ENCODE data around the gene HCFC1.

Gene HCFC1

DNA sequence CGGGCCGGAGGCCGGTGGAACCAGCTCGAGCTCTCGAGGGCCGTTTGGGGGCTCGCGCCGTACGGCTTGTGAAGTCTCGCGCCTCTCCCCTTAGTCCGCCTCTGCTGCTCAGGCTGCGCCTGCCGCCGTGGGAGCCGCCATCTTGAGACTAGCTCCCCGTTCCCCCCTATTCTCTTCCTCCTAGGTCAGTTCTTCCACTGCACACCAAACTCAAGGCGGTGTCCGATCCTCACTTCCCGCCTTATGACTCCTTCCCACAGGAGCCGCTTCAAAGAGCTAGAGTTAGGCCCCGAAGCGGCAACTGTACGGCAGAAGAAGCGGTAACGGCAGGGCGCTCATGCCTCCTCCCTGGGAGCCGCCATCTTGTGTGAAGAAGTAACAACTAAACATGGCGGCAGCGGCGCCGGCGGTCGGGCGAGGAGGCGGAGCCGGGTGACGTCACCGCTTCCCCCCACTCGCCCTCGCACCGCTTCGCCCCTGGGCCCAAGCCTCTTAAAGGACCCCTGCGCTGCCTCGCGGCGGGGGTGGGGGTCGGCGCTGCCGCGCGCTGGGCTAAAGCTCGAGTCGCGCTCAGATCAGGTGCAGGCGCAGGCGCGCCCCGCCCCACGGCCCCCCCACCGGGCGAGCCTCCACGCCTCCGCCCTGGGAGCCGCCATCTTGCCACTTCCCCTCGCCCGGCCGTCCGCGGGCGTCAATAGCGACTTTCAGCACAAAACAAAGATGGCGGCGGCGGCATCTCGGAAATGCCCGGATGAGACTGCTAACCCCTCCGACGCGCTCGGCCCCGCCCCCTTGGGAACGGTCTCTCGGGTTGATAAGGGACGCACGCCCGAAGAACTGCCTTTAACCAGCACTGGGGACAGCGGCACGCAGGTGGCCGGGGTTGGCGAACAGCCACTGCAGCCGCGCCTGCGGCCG lies at the start of gene HCFC1:
Gene HCFC1 (minus strand): TSS at position 369 of the 918 bp plus-strand sequence. CDS start 978 bp downstream, outside the sequence.
- peak; percentile 59 for DNase-seq

DNA sequence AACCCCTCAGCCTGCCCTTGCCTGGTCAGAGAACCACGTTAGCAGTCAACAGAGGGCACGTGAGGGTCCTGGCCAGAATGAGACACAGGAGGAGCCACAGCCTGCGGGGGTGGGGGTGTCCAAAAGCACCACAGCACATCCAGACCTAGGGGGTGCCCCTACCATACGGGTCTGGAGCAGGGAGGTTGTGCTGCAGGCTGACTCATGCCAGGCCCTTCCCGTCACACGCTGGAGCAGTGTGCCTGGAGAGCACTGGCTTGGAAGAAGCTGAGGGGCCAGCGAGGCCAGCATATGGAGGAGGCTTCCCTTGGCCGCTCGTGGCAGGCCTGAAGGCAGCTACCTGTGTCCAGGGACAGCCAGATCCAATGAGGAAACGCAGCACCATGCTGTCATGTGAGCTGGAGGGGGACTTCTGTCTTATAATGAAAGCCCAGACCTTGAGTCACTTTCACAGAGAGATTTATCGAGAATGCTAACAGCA lies 49.6 kb upstream of the HCFC1 start:
- DNase-seq = no peak

DNA sequence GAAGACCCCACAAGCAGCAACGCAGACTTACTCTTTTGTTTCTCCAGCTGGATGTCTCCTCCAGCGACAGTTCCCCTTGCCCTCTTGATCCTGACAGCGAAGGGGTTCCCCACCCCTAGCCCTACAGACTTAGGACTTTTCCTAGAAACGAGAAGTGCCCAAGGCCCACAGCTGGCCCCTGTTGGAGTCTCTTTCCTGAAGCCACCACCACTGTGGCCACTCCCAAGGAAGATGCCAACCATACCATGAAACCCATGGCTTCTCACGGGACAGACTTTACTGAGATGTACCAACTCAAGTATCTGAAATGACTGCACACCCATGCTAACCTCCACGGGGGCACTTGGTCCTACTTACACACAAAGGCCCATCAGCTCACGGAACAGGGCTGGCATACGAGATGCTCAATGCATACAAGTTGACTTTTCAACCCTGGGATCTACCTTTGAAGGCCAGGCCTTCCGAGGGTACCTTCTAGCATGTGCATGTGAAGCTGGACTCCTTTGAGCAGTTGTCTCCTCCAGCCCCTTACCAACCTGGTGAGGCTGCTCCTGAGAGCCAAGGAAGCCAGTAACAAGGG lies 49.0 kb upstream of the HCFC1 start:
- DNase-seq = no peak

- DNase-seq = no peak
Observed at GRCh38 chrX:154019633-154020528, 48.3 kb upstream of the HCFC1 start, which contains the start of gene IRAK1. TSS of gene IRAK1 (minus strand) at chrX:154019902. CDS start at chrX:154019812, 90 bp downstream.

DNA sequence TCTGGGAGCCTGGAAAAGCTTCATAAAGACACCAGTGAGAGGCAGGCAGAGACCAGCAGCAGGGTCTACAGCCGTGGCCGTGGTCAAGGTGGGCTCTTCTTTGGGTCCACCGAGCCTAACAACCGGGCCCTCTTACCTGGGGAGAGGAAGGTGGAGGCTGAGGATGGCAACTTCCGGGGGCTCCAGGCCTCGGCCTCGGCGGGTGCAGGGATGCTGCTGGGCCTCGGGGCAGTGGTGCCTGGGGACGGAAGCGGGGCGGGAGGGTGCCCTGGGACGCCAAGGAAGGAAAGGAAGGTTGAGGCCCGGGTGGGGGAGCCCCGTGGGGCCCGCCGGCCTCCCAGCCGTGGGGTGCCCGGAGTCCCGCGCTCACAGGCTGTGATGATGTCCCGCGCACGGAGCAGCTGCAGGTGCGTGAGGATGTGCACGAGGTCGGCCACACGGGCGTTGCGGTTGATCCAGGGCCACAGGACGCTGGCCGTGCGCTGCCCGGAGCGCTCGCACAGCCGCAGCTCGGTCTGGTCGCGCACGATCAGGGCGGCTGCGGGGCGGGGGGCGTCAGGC lies 47.5 kb upstream of the HCFC1 start:
- no peak for DNase-seq

DNA sequence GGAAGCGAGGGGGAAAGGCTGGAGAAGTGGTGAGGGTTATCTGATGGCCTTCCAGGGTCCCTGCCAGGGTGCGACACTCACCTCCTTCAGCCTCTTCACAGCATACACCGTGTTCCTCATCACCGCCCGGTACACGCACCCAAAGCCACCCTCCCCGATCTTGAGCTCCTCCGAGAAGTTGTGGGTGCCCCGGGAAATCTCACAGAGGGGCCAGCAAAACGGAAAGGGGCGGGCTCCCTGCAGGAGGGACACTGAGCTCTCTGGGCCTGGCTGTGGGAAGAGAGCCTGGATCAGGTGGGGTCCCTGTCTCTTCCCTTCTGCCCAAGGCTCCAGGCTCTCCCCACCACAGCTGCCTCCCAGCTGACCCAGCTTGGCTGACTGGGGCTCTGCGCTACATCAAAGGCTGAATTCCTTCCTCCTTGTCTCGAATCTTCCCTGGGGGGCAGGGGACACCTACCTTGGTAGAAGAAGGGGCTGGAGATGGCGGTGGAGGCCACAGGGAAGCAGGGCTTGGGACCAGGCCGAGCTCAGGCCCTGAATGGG lies 47.0 kb upstream of the HCFC1 start:
- DNase-seq = no peak

GRCh38 chrX:154017766-154018517 lies 46.3 kb upstream of the HCFC1 start:
- no peak for DNase-seq

DNA sequence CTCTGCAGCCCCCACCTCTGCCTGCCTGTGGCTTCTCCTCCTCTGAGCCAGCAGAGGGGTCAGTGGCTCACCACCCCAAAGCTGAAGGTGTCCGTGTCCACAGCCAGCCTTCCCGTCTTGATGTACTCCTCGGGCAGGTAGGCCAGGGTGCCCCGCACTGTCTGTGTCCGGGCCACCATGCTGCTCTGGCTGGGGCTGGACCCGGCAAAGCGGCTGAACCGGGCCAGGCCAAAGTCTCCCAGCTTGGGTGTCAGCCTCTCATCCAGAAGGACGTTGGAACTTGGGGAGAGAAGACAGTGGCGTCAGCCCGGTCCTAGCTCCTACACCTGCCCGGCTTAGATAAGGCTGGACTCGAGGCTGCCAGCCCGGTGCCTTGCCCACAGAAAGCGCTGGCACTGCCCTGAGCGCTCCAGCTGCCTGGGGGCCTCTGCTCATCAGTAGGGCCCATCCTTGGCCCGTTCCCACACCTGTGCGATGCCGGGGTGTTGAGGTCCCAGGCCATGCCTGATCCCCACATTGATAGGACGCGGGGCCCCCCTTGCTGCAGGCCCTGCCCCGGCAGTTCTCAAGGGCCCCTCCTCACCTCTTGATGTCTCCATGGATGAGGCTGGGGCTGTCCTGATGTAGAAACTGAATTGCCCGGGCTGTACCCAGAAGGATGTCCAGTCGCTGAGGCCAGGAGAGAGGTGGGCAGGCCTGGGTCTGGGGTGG lies 44.9 kb upstream of the HCFC1 start:
- DNase-seq = no peak

DNA sequence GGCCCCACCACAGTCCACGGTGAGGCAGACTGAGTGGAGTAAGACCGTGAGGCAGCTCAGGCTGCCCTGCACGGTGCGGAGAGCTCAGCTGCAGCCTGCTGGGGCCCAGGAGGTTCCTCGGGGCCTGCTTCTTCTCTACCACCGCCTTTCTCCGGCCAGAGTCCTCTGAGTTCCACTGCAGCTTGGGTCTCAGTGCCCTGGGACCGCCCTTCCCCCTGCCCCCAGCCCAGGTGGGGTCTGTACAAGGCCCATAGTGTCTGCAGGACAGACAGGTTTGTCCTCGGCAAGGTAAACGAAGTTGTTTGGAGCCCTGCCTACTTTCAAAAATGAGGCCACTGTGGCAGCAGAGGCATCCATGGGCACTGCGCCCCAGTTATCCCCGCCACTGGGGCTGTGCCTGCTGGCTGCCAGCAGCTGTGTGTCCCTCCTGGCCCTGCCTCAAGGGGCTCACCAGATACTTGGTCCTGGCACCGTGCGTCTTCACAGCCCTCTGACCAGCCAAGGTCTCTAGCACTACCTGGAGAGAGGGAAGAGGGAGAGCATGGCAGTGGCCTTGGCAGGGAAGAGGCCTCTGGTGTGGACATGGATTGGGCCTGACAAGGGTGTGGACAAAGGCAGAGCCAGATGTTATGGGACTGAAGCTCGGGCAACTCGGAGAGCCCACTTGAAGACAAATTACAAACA lies 44.1 kb upstream of the HCFC1 start:
- no peak for DNase-seq

- no peak for DNase-seq
Observed at GRCh38 chrX:154014429-154015380, 43.1 kb upstream of the HCFC1 start.

GRCh38 chrX:154013614-154014360 lies 42.2 kb upstream of the HCFC1 start:
- no peak for DNase-seq

DNA sequence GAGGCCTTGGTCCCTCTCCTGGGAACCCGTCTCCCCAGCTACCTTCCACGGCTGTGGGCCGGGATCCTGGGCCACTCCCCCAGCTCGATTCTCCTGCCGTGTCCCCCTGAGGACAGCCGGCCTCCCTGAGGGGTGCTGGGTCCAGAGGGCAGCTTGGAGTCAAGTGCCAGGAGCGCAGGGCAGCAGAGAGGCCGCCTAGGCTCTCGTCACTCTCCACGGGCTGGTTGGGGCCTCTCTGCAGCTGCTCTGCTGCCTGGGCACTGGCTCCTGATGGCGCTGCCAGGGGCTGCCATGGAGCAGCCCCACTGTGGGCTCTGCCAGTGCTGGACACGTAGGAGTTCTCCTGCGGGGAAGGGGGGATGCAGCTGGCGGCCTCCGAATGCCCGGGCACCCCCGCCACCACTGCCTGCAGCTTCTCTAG lies 41.4 kb upstream of the HCFC1 start:
- DNase-seq = no peak

DNA sequence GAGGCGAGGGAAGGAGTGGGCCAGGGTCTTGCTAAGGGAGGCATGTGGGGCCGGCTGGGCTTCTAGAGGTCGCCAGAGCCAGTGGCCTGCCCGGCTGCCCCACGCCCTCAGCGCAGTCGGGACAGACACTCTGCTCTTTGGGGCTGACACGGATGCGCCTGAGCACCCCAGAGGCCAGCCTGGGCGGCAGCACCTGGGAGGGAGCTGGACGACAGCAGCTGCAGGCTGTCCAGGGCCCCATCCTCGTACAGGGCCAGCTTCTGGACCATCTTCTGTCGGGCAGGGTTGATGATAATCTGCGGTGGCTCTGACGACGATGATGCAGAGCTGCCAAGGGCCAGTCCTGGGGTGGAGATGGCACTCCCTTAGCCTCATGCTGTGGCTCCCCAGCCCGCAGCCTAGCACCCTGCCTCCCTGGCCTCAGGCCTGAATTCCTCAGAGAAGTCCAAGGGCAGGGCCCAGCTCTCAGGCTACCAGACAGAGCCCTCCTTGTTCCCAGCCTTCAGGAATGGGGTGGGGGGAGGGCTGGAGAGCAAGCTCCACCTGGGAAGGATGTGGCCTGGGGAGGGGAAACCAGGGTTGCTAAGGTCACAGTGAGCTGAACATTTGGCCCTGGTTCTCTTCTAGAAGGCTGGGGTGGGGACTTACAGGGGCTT lies 40.8 kb upstream of the HCFC1 start:
- DNase-seq = no peak

DNA sequence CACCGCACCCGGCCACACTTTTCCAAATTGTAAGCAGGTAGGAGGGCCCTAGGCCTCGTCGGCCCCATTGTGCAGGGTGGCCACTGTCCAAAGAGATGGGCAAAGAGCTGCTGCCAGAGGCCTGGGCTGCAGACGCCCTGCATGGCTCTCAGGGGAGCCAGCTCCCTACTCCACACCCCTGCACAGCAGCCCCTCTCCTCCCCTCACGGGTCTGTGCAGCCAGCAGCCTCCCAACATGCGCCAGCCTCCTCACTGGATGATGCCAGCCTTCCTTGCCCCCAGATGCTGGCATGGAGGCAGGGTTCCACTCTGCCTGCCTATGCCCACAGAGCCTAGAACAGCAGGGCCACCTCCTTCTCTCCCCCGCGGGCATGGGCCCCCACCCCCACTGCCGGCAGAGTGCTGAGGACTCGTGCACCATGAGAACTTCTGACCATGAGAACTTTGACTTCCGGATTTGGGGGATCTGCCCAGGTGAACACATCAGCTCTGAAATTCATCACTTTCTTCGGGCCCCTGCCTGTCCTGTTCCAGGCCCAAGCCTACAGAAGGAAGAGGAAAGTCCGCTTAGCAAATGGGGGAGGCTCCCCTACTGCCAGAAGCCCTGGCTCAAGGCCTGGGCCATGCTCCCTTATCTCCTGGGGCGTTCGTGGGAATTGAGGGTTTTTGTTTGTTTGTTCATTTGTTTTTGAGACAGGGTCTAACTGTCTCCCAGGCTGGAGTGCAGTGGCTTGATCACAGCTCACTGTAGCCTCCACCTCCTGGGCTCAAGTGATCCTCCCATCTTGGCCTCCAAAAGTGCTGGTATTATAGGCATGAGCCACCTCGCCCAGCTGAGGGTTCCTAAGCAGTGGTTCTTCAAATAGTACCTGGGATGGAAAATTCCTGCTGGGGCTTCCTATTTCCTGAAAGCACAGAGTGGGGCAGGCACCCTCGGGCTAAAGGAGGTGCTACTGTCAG lies 40.0 kb upstream of the HCFC1 start:
- DNase-seq = no peak

- no peak for DNase-seq
Observed at GRCh38 chrX:154010330-154011087, 38.9 kb upstream of the HCFC1 start.

GRCh38 chrX:154008521-154008920 lies 36.9 kb upstream of the HCFC1 start:
- DNase-seq = no peak
